Stomach (tissue), 9 donors: ENCODE data around the gene RALGAPA2. TPM values are rescaled to one million over a fixed set of nuclear protein-coding genes. Genes with fewer than 3 reads are reported as not detected.
"Not testable (repeated sequence)": the region's sequence is repeated elsewhere in the genome, so short reads cannot be mapped to it uniquely, and the experiment has no call there.

Experiments
- DNase-seq, 2 donors: peaks; one replicate each; pipeline versions ENCODE4 v3.0.0 to v3.0.0-alpha.2; 2013 to 2019
- H3K27ac ChIP-seq, 5 donors: fragments of 200-600 bp in 4 of 5; sonication (generic) in 4 of 5; one replicate each; pipeline ENCODE4 v1.5.1; 2013 to 2019; ENCODE audit warnings: mild to moderate bottlenecking in 1 of 5, moderate library complexity in 1 of 5
- H3K27me3 ChIP-seq, 3 donors: fragments of 200-600 bp; sonication (generic); one replicate each; pipeline ENCODE4 v1.5.1; 2017 to 2019; ENCODE audit warnings: mixed run types in 1 of 3
- H3K36me3 ChIP-seq, 4 donors: fragments of 200-600 bp; sonication (generic); 1 replicate in 3 of 4; 2 replicates in 1 of 4; pipeline ENCODE4 v1.5.1; 2016 to 2019
- H3K4me1 ChIP-seq, 4 donors: fragments of 200-600 bp; sonication (generic); one replicate each; pipeline ENCODE4 v1.5.1; 2016 to 2019
- H3K4me3 ChIP-seq, 4 donors: fragments of 200-600 bp; sonication (generic) in 3 of 4; one replicate each; pipeline ENCODE4 v1.5.1; 2016 to 2019; ENCODE audit warnings: mild to moderate bottlenecking in 1 of 4
- H3K9me3 ChIP-seq, 4 donors: fragments of 200-600 bp; sonication (generic); one replicate each; pipeline ENCODE4 v1.5.1; 2016 to 2019
- CTCF ChIP-seq, 7 experiments: fragments of 450-650 bp in 4 of 7; fragments of 200-600 bp in 3 of 7; sonication (generic) in 3 of 7; IDR thresholded peaks; one replicate each; pipeline ENCODE4 v1.5.1; 2016 to 2019; ENCODE audit warnings: antibody characterized with exemption in 7 of 7, control low read depth in 2 of 7, mild to moderate bottlenecking in 1 of 7
- EP300 ChIP-seq: sonication (generic); formaldehyde crosslinking; IDR thresholded peaks from one replicate; pipeline ENCODE4 v1.6.1; 2017; ENCODE audit warnings: antibody characterized with exemption
- POLR2A ChIP-seq, 4 donors: fragments of 450-650 bp; IDR thresholded peaks; one replicate each; pipeline ENCODE4 v1.6.1; 2016; ENCODE audit warnings: antibody characterized with exemption in 4 of 4, control low read depth in 2 of 4, mild to moderate bottlenecking in 1 of 4, moderate library complexity in 1 of 4
- POLR2AphosphoS5 ChIP-seq, 3 donors: sonication (generic); formaldehyde crosslinking; IDR thresholded peaks; one replicate each; pipeline ENCODE4 v1.6.1; 2016; ENCODE audit warnings: antibody characterized with exemption in 3 of 3
- WGBS, 5 donors: extraction: QIAGEN DNeasy Blood & Tissue Kit in 3 of 5; methylation state at CpG; one replicate each; pipeline versions ENCODE4 v1.1.5 to v1.1.7; 2013 to 2018; 5-methylcytosine and 5-hydroxymethylcytosine counted together
- intact Hi-C: fragments of 100-400 bp; cut with DNase I; formaldehyde crosslinking; loops from one replicate; pipeline ENCODE4 v1.15.1; 2023; ENCODE audit warnings: low total_unique reads
- polyA plus RNA-seq, 3 donors: library from polyadenylated mRNA; stranded (reverse); fragments of 200-250 nt; gene quantifications; one replicate each; pipeline ENCODE4 v1.2.3, GENCODE V29; 2013
- total RNA-seq, 5 donors: library from RNA; depleted of rRNA; stranded (reverse); fragments of >200 nt; gene quantifications; one replicate each; pipeline versions ENCODE4 v1.1.0 to v1.2.3, GENCODE V29; 2014 to 2016
- donor health status: healthy with polysubstance abuse.
- donor health status: Bipolar disorder and iron deficiency.
- donor health status: healthy.

The RALGAPA2 gene
- total and polyA plus RNA-seq, 8 donors: 4.3 to 159 (median 48.7) TPM

- peak; percentile 45 to 87 for DNase-seq
- Histone ChIP-seq H3K27ac (no peak overlapping the region), H3K9me3 (no peaks in the 10 kb centered on the region), H3K36me3 (no peaks in the 10 kb centered on the region), H3K4me1 (peaks cover 17 to 53% (median 35%) of the 10 kb centered on the region in 4 donors), H3K4me3 (no peak overlapping the region), H3K27me3 (peaks cover 18 to 64% (median 43%) of the 10 kb centered on the region in 3 donors)
- WGBS, 5 donors: 1 to 4% (median 2%) methylated on average over 6 of the region's 6 CpGs
- intact Hi-C loops: loop anchor here (5.0 kb wide), 1 partner anchor 207 kb away; no protein-coding TSS in a partner anchor
- no peak for TF ChIP-seq EP300
- peak in 5 of 7 experiments; percentile 63 to 69 (median 65) for TF ChIP-seq CTCF (IDR thresholded peaks at IDR 0.05)
- TF ChIP-seq POLR2AphosphoS5 (IDR thresholded peaks at IDR 0.05): no peak
- no peak for TF ChIP-seq POLR2A (IDR thresholded peaks at IDR 0.05)
These were observed 352.0 kb downstream of the RALGAPA2 start for GRCh38 chr20:20360464-20360863.

GRCh38 chr20:20359628-20360027 lies 352.8 kb downstream of the RALGAPA2 start:
- Histone ChIP-seq H3K4me1 (peaks cover 17 to 44% (median 33%) of the 10 kb centered on the region in 4 donors), H3K27ac (no peak overlapping the region), H3K36me3 (no peaks in the 10 kb centered on the region), H3K27me3 (peaks cover 12 to 56% (median 35%) of the 10 kb centered on the region in 3 donors), H3K9me3 (no peaks in the 10 kb centered on the region), H3K4me3 (no peak overlapping the region)
- 75 to 82% (median 79%) methylated on average over 6 of the region's 6 CpGs for WGBS, 5 donors
- DNase-seq: no peak
- no peak for TF ChIP-seq POLR2AphosphoS5 (IDR thresholded peaks at IDR 0.05)
- no peak for TF ChIP-seq POLR2A (IDR thresholded peaks at IDR 0.05)
- TF ChIP-seq EP300: no peak
- TF ChIP-seq CTCF (IDR thresholded peaks at IDR 0.05): no peak
- intact Hi-C loops: loop anchor here (5.0 kb wide), 1 partner anchor 208 kb away; no protein-coding TSS in a partner anchor

GRCh38 chr20:20358801-20359200 lies 353.6 kb downstream of the RALGAPA2 start:
- TF ChIP-seq POLR2A (IDR thresholded peaks at IDR 0.05) (no peak), EP300 (no peak), CTCF (IDR thresholded peaks at IDR 0.05) (no peak), POLR2AphosphoS5 (IDR thresholded peaks at IDR 0.05) (no peak)
- Histone ChIP-seq H3K27ac (no peak overlapping the region), H3K4me1 (peaks cover 10 to 36% (median 25%) of the 10 kb centered on the region in 4 donors), H3K36me3 (no peaks in the 10 kb centered on the region), H3K27me3 (peaks cover 3 to 47% (median 26%) of the 10 kb centered on the region in 3 donors), H3K4me3 (no peak overlapping the region), H3K9me3 (peaks cover 0 to 6% (median 0%) of the 10 kb centered on the region in 4 donors)
- intact Hi-C loops: no loop called here
- no peak for DNase-seq

GRCh38 chr20:20355503-20355902 lies 356.9 kb downstream of the RALGAPA2 start:
- H3K27me3 ChIP-seq: peaks cover 0 to 14% (median under 1%) of the 10 kb centered on the region in 3 donors
- H3K4me3 ChIP-seq, DNase-seq, H3K36me3 ChIP-seq, intact Hi-C loops, H3K27ac ChIP-seq, H3K9me3 ChIP-seq: not testable (repeated sequence)
- peaks cover 5 to 11% (median 9%) of the 10 kb centered on the region in 4 donors for H3K4me1 ChIP-seq

GRCh38 chr20:20353576-20353975 lies 358.9 kb downstream of the RALGAPA2 start:
- intact Hi-C loops: no loop called here
- H3K27ac ChIP-seq: no peak overlapping the region
- H3K27me3 ChIP-seq: no peaks in the 10 kb centered on the region
- no peaks in the 10 kb centered on the region for H3K36me3 ChIP-seq
- no peak overlapping the region for H3K4me3 ChIP-seq
- no peak for DNase-seq
- WGBS, 5 donors: 64 to 74% (median 69%) methylated on average over 3 of the region's 3 CpGs
- H3K9me3 ChIP-seq: peaks cover 0 to 8% (median 6%) of the 10 kb centered on the region in 4 donors
- no peaks in the 10 kb centered on the region for H3K4me1 ChIP-seq
- TF ChIP-seq POLR2A (IDR thresholded peaks at IDR 0.05) (no peak), EP300 (no peak)
